ENCODE results near the gene N4BP2L2. TPM values are rescaled to one million over a fixed set of nuclear protein-coding genes. Genes with fewer than 3 reads are reported as not detected.

Gene N4BP2L2
- polyA plus RNA-seq, 1 donor from 2014 or later: 317 TPM

GRCh38 chr13:32587011-32587810 lies 48.6 kb upstream of the N4BP2L2 start:
- Histone ChIP-seq H2AFZ (ENCODE audit: low read depth, low read length) (peak overlapping the region; percentile 23), H3K79me2 (replicated peaks; ENCODE audit: insufficient read depth, low read length) (peaks cover 48% of the 10 kb centered on the region), H3K9me3 (ENCODE audit: low read length) (no peaks in the 10 kb centered on the region), H3K9ac (ENCODE audit: low read length) (peak overlapping the region; percentile 67), H3K27me3 (ENCODE audit: insufficient read depth, low read depth, low read length) (no peaks in the 10 kb centered on the region), H3K4me2 (ENCODE audit: low read length) (peak overlapping the region; percentile 90), H3K9me2 (ENCODE audit: insufficient read depth, low read length) (no peaks in the 10 kb centered on the region), H3K4me3 (ENCODE audit: low read length) (peak overlapping the region; percentile 90), H3K36me3 (ENCODE audit: insufficient read depth, low read length) (no peaks in the 10 kb centered on the region), H3F3A (ENCODE audit: insufficient read depth, low read length, poor library complexity, severe bottlenecking) (no peaks in the 10 kb centered on the region), H3K27ac (ENCODE audit: low read length) (peak overlapping the region; percentile 58), H4K20me1 (ENCODE audit: insufficient read depth) (peaks cover 4% of the 10 kb centered on the region)
- TF ChIP-seq RAD21 (conservative IDR thresholded peaks at IDR 0.05): no peak
- no peak for TF ChIP-seq EZH2 (IDR thresholded peaks at IDR 0.05; ENCODE audit: borderline replicate concordance, insufficient read depth, low read length, poor library complexity, severe bottlenecking)
- TF ChIP-seq POLR2AphosphoS5 (IDR thresholded peaks at IDR 0.05): peak; percentile 16
- peak; percentile 24 for TF ChIP-seq MXI1 (conservative IDR thresholded peaks at IDR 0.05; ENCODE audit: poor library complexity, severe bottlenecking)
- TF ChIP-seq SMC3 (conservative IDR thresholded peaks at IDR 0.05; ENCODE audit: poor library complexity): no peak
- TF ChIP-seq EP300 (conservative IDR thresholded peaks at IDR 0.05; ENCODE audit: poor library complexity, severe bottlenecking): no peak
- TF ChIP-seq CTCF (IDR thresholded peaks at IDR 0.05; ENCODE audit: poor library complexity, severe bottlenecking): no peak

- H3K9ac ChIP-seq (ENCODE audit: low read length): peak within 1 kb of the TSS; percentile 81
- H3K9me2 ChIP-seq (ENCODE audit: insufficient read depth, low read length): no peaks in the 10 kb centered on the region
- H3K4me2 ChIP-seq (ENCODE audit: low read length): peak within 1 kb of the TSS; percentile 90
- H3K36me3 ChIP-seq (ENCODE audit: insufficient read depth, low read length): no peaks in the 10 kb centered on the region
- peaks cover 4% of the 10 kb centered on the region for H4K20me1 ChIP-seq (ENCODE audit: insufficient read depth)
- no peaks in the 10 kb centered on the region for H3F3A ChIP-seq (ENCODE audit: insufficient read depth, low read length, poor library complexity, severe bottlenecking)
- peak within 1 kb of the TSS; percentile 85 for H3K27ac ChIP-seq (ENCODE audit: low read length)
- H3K4me3 ChIP-seq (ENCODE audit: low read length): peak within 1 kb of the TSS; percentile 90
- H2AFZ ChIP-seq (ENCODE audit: low read depth, low read length): peak within 1 kb of the TSS; percentile 91
- H3K27me3 ChIP-seq (ENCODE audit: insufficient read depth, low read depth, low read length): no peaks in the 10 kb centered on the region
- no peaks in the 10 kb centered on the region for H3K9me3 ChIP-seq (ENCODE audit: low read length)
- peak; percentile 86 for TF ChIP-seq MXI1 (conservative IDR thresholded peaks at IDR 0.05; ENCODE audit: poor library complexity, severe bottlenecking)
- peak; percentile 72 for TF ChIP-seq EP300 (conservative IDR thresholded peaks at IDR 0.05; ENCODE audit: poor library complexity, severe bottlenecking)
- no peak for TF ChIP-seq REST (IDR thresholded peaks at IDR 0.05; ENCODE audit: borderline replicate concordance)
- TF ChIP-seq CTCF (IDR thresholded peaks at IDR 0.05; ENCODE audit: poor library complexity, severe bottlenecking): peak; percentile 99
- TF ChIP-seq TAF1 (IDR thresholded peaks at IDR 0.05; ENCODE audit: low read depth): peak; percentile 71
- TF ChIP-seq POLR2AphosphoS5 (IDR thresholded peaks at IDR 0.05): peak; percentile 62
- TF ChIP-seq EZH2 (IDR thresholded peaks at IDR 0.05; ENCODE audit: borderline replicate concordance, insufficient read depth, low read length, poor library complexity, severe bottlenecking): no peak
- peak; percentile 100 for TF ChIP-seq RAD21 (conservative IDR thresholded peaks at IDR 0.05)
- peak; percentile 99 for TF ChIP-seq SMC3 (conservative IDR thresholded peaks at IDR 0.05; ENCODE audit: poor library complexity)
- peaks cover 39% of the 10 kb centered on the region for H3K79me2 ChIP-seq (replicated peaks; ENCODE audit: insufficient read depth, low read length)
Measured at GRCh38 chr13:32586080-32586900, 47.7 kb upstream of the N4BP2L2 start, which contains the start of gene PDS5B. Gene PDS5B, plus strand, starts transcription at chr13:32586452. Its CDS starts 62,321 bp downstream, at chr13:32648773.

Data from neural cell (in vitro differentiated cells).